ENCODE data around the gene BARX1.

GRCh38 chr9:93959739-93960154 is 4.6 kb upstream of the BARX1 start:
- TF ChIP-seq NR3C1 (CRISPR knock-in tag; IDR thresholded peaks at IDR 0.05) (no peak), HCFC1 (IDR thresholded peaks at IDR 0.05; ENCODE audit: low read depth, low read length) (no peak), NFYB (IDR thresholded peaks at IDR 0.05; ENCODE audit: extremely low read depth, insufficient read length) (no peak), EZH2 (IDR thresholded peaks at IDR 0.05; ENCODE audit: borderline replicate concordance, low read depth, low read length) (no peak), ZNF398 (CRISPR knock-in tag; IDR thresholded peaks at IDR 0.05) (no peak), CTCF (IDR thresholded peaks at IDR 0.05 in 2 of 3, conservative IDR thresholded peaks at IDR 0.05 in 1 of 3; ENCODE audit: insufficient read depth in 2 of 3, low read depth in 1 of 3, low read length in 3 of 3) (no peak), ELF1 (tag; IDR thresholded peaks at IDR 0.05) (no peak), SAP30 (IDR thresholded peaks at IDR 0.05; ENCODE audit: borderline replicate concordance, insufficient read depth, low read depth, low read length, poor library complexity, severe bottlenecking) (no peak), LEF1 (IDR thresholded peaks at IDR 0.05) (no peak)
- TF ChIP-seq, protein P1, sequence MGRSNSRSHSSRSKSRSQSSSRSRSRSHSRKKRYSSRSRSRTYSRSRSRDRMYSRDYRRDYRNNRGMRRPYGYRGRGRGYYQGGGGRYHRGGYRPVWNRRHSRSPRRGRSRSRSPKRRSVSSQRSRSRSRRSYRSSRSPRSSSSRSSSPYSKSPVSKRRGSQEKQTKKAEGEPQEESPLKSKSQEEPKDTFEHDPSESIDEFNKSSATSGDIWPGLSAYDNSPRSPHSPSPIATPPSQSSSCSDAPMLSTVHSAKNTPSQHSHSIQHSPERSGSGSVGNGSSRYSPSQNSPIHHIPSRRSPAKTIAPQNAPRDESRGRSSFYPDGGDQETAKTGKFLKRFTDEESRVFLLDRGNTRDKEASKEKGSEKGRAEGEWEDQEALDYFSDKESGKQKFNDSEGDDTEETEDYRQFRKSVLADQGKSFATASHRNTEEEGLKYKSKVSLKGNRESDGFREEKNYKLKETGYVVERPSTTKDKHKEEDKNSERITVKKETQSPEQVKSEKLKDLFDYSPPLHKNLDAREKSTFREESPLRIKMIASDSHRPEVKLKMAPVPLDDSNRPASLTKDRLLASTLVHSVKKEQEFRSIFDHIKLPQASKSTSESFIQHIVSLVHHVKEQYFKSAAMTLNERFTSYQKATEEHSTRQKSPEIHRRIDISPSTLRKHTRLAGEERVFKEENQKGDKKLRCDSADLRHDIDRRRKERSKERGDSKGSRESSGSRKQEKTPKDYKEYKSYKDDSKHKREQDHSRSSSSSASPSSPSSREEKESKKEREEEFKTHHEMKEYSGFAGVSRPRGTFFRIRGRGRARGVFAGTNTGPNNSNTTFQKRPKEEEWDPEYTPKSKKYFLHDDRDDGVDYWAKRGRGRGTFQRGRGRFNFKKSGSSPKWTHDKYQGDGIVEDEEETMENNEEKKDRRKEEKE (IDR thresholded peaks at IDR 0.05; ENCODE audit: borderline replicate concordance in 1 of 2, control insufficient read depth in 1 of 2, low read depth in 2 of 2, low read length in 1 of 2), result no peak
